Measurements from ENCODE around the gene SLC44A4. TPM values are rescaled to one million over a fixed set of nuclear protein-coding genes. Genes with fewer than 3 reads are reported as not detected.

The SLC44A4 gene
- polyA plus RNA-seq, 1 of the 3 experiments (the other 2 are of a cell fraction) = 0.26 TPM

DNA sequence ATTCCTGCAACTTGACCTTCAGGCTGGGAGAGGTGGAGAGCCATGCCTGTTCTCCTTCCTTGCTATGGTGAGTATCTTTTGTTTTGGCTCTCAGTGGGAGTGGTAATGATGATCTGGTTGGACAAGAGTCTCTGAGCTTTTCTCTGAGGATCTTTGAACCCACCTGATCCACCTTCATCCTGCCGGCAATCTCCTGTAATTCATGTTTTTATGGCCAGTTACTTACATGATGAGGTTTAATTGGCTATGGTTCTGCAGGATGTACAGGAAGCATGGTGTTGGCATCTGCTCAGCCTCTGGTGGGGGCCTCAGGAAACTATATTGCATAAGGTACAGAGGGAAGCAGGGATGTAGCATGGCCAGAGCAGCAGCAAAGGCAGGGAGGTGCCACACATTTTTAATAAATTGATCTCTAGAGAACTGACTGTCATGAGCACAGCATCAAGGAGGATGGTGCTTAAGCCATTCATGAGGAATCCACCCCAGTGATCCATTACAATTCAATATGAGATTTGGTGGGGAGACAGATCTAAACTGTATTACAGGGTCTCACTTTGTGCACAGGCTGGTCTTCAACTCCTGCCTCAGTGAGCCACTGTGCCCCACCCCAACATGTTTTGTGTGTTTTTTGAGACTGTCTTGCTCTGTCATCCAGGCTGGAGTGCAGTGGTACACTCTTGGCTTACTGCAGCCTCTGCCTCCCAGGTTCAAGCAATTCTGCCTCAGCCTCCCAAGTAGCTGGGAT is 41.3 kb downstream of the SLC44A4 start:
- Histone ChIP-seq H3K4me3 (ENCODE audit: low read depth in 2 of 2, low read length in 1 of 2) (peak overlapping the region; percentile 66 to 96), H3K4me1 (ENCODE audit: control insufficient read depth in 1 of 2, insufficient read depth in 2 of 2, low read depth in 1 of 2, low read length in 1 of 2) (peaks cover 14 to 17% of the 10 kb centered on the region in 2 experiments; a peak in 1 of 4 replicates), H2AFZ (ENCODE audit: low read depth) (no peak overlapping the region), H3K36me3 (replicated peaks in 1 of 2; ENCODE audit: control insufficient read depth in 1 of 2, insufficient read depth in 2 of 2, low read length in 1 of 2) (peaks cover 23 to 52% of the 10 kb centered on the region in 2 experiments), H4K20me1 (ENCODE audit: insufficient read depth) (peaks cover 52% of the 10 kb centered on the region), H3K9ac (peak overlapping the region; percentile 88), H3K9me3 (no peaks in the 10 kb centered on the region), H3K27me3 (ENCODE audit: insufficient read depth) (no peaks in the 10 kb centered on the region), H3F3A (replicated peaks; ENCODE audit: insufficient read depth) (peaks cover 72% of the 10 kb centered on the region), H3K27ac (ENCODE audit: low read depth in 2 of 2, low read length in 1 of 2) (peak overlapping the region in 1 of 2 experiments; percentile 90; a peak in 2 of 4 replicates), H3K9me2 (no peaks in the 10 kb centered on the region), H3K79me2 (ENCODE audit: insufficient read depth) (peaks cover 46% of the 10 kb centered on the region), H3K4me2 (peak overlapping the region; percentile 99)
- ChIA-PET CTCF (interaction anchor here (0.5 to 1.4 kb wide), 7 partner anchors 26 to 157 kb away, joined by 3 to 7 read pairs (median 3); partner anchors contain the start of genes LY6G5C and VARS1), POLR2A (interaction anchor here (1.0 to 1.4 kb wide), 4 partner anchors 13 to 162 kb away, joined by 3 to 4 read pairs (median 3); partner anchors contain the start of genes LSM2 and NEU1)
- no peak for DNase-seq
- 10% methylated on average over 1 of the region's 1 CpG for WGBS (ENCODE audit: low lambda C conversion rate)
- TF ChIP-seq FOXJ3 (CRISPR knock-in tag; IDR thresholded peaks at IDR 0.05) (no peak), CTCF (IDR thresholded peaks at IDR 0.05) (no peak), POLR2AphosphoS5 (IDR thresholded peaks at IDR 0.05; ENCODE audit: low read depth, low read length) (peak; percentile 2), NRF1 (IDR thresholded peaks at IDR 0.05; ENCODE audit: low read depth, low read length) (no peak), EZH2phosphoT487 (IDR thresholded peaks at IDR 0.05; ENCODE audit: borderline replicate concordance, low read depth) (no peak), SIN3A (IDR thresholded peaks at IDR 0.05; ENCODE audit: borderline replicate concordance, low read depth, low read length) (0 out of 2 replicates have a peak, but pooled peaks have one; percentile 1)

DNA sequence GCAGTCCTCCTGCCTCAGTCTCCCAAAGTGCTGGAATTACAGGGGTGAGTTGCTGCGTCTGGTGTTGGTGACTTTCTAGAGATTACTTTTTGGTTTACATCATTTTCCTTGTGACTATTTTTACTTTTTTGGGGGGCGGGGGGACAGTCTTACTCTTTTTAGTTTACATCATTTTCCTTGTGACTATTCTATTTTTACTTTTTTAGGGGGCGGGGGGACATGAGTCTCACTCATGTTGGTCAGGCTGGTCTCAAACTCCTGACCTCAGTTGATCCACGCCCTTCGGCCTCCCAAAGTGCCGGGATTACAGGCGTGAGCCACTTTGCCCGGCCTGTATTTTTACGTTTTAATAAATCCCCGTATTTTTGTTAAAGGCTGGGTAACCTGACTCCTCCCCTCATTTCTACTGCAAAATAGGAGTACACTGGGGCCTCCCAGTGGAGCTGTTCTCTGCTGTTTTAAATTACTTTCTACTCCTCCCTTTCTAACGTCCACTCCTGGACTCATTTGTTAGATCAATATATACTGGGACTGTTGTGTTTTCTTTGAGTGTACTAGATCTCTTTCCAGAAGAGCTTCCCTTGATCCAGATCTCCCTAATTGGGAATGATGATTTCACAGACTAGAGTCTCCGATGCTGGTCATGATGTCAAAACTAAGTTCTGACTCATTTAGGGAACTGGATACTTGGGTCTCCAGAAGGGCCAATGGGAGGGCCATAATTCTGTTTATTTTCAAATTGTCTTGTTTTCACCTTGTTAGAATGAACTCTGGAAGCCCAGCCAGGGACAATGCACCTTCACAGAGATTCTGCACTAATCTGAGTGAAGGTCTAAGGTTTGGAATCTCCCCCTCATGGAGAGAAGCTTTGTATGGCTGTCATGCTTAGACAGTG is 42.1 kb downstream of the SLC44A4 start:
- Histone ChIP-seq H3K9me3 (no peaks in the 10 kb centered on the region), H3K79me2 (ENCODE audit: insufficient read depth) (peaks cover 48% of the 10 kb centered on the region), H3K9ac (peak overlapping the region; percentile 88), H3K4me1 (ENCODE audit: control insufficient read depth in 1 of 2, insufficient read depth in 2 of 2, low read depth in 1 of 2, low read length in 1 of 2) (peaks cover 14 to 18% of the 10 kb centered on the region in 2 experiments; a peak in 2 of 4 replicates), H2AFZ (ENCODE audit: low read depth) (no peak overlapping the region), H3K4me2 (peak overlapping the region; percentile 99), H3K27me3 (ENCODE audit: insufficient read depth) (no peaks in the 10 kb centered on the region), H3K4me3 (ENCODE audit: low read depth in 2 of 2, low read length in 1 of 2) (peak overlapping the region; percentile 66 to 96), H4K20me1 (ENCODE audit: insufficient read depth) (peaks cover 52% of the 10 kb centered on the region), H3K27ac (ENCODE audit: low read depth in 2 of 2, low read length in 1 of 2) (peak overlapping the region in 1 of 2 experiments; percentile 90; a peak in 2 of 4 replicates), H3K36me3 (replicated peaks in 1 of 2; ENCODE audit: control insufficient read depth in 1 of 2, insufficient read depth in 2 of 2, low read length in 1 of 2) (peaks cover 23 to 52% of the 10 kb centered on the region in 2 experiments), H3K9me2 (no peaks in the 10 kb centered on the region), H3F3A (replicated peaks; ENCODE audit: insufficient read depth) (peaks cover 70% of the 10 kb centered on the region)
- ChIA-PET CTCF (interaction anchor here (0.5 to 1.4 kb wide), 9 partner anchors 26 to 156 kb away, joined by 3 to 7 read pairs (median 3); partner anchors contain the start of genes LY6G5C and VARS1), POLR2A (interaction anchor here (0.7 to 3.2 kb wide), 6 partner anchors 7 to 161 kb away, joined by 3 to 16 read pairs (median 4); partner anchors contain the start of genes LSM2 and NEU1)
- peak; percentile 3; the same call in 1 of the 2 replicates for TF ChIP-seq POLR2AphosphoS5 (IDR thresholded peaks at IDR 0.05; ENCODE audit: low read depth, low read length)
- TF ChIP-seq SIN3A (IDR thresholded peaks at IDR 0.05; ENCODE audit: borderline replicate concordance, low read depth, low read length) = peak; percentile 16; the same call in 1 of the 2 replicates
- TF ChIP-seq CTCF (IDR thresholded peaks at IDR 0.05) = peak; percentile 21
- TF ChIP-seq TEAD4 (IDR thresholded peaks at IDR 0.05; ENCODE audit: borderline replicate concordance, insufficient read depth) = no peak
- TF ChIP-seq SMC3 (IDR thresholded peaks at IDR 0.05; ENCODE audit: low read depth, low read length) = no peak
- WGBS (ENCODE audit: low lambda C conversion rate) = 3% methylated on average over 12 of the region's 12 CpGs
- no peak for DNase-seq
